SK-N-SH (cell line): ENCODE measurements around the gene ZMYND15. TPM values are rescaled to one million over a fixed set of nuclear protein-coding genes. Genes with fewer than 3 reads are reported as not detected.
A peak's percentile ranks its signal among the peaks of the same experiment; 100 is the strongest.

ENCODE experiments used
- CTCF ChIA-PET: fragments of 300-600, 350-600 bp; formaldehyde crosslinking; extraction: SDS; loops from one replicate; lab custom pipeline; 2021; lab: Yijun Ruan, JAX
- POLR2A ChIA-PET: fragments of 350-600 bp; sonication (Branson Sonifier 250); formaldehyde crosslinking; extraction: SDS; loops from one replicate; lab custom pipeline; 2020; ENCODE audit warnings: antibody characterized with exemption, inconsistent platforms; lab: Yijun Ruan, JAX
- DNase-seq: peaks from one replicate; pipeline ENCODE4 v3.0.0; 2012
- H2AFZ ChIP-seq: fragments of 200-600 bp; sonication (generic); 2 replicates; pipeline ENCODE4 v1.8.1; 2016; ENCODE audit warnings: antibody characterized with exemption, mild to moderate bottlenecking, low read depth
- H3F3A ChIP-seq: fragments of 200-600 bp; sonication (generic); replicated peaks from 2 replicates; pipeline ENCODE3; 2016; ENCODE audit warnings: antibody characterized with exemption, mild to moderate bottlenecking; ENCODE audit not compliant: insufficient read depth
- H3K27ac ChIP-seq, 2 experiments: fragments of 200-500 bp in 1 of 2; fragments of 200-600 bp in 1 of 2; sonication (Bioruptor generic) in 1 of 2; sonication (generic), shearing (Covaris generic) in 1 of 2; 2 replicates each; pipeline versions ENCODE4 v1.5.1 to v1.6.1; 2014 to 2016; ENCODE audit warnings: low read depth in 2 of 2, inconsistent platforms in 1 of 2, low read length in 1 of 2, mild to moderate bottlenecking in 1 of 2, mixed read lengths in 1 of 2
- H3K27me3 ChIP-seq: fragments of 200-600 bp; sonication (generic), shearing (Covaris generic); 2 replicates; pipeline ENCODE4 v1.6.1; 2016; ENCODE audit warnings: mixed run types; ENCODE audit not compliant: insufficient read depth
- H3K36me3 ChIP-seq, 2 experiments: fragments of 200-500 bp in 1 of 2; fragments of 200-600 bp in 1 of 2; sonication (Bioruptor generic) in 1 of 2; sonication (generic) in 1 of 2; replicated peaks in 1 of 2; 2 replicates each; pipeline versions ENCODE3 to v1.5.1; 2014 to 2016; ENCODE audit warnings: low read length in 1 of 2, mild to moderate bottlenecking in 1 of 2; ENCODE audit not compliant: insufficient read depth in 2 of 2, control insufficient read depth in 1 of 2
- H3K4me1 ChIP-seq, 2 experiments: fragments of 200-500 bp in 1 of 2; fragments of 200-600 bp in 1 of 2; sonication (Bioruptor generic) in 1 of 2; sonication (generic), shearing (Covaris generic) in 1 of 2; 2 replicates each; pipeline versions ENCODE4 v1.5.1 to v1.6.1; 2014 to 2016; ENCODE audit warnings: low read depth in 1 of 2, low read length in 1 of 2, mixed run types in 1 of 2; ENCODE audit not compliant: insufficient read depth in 2 of 2, control insufficient read depth in 1 of 2
- H3K4me2 ChIP-seq: fragments of 200-600 bp; sonication (generic), shearing (Covaris generic); 2 replicates; pipeline ENCODE4 v1.6.1; 2017; ENCODE audit warnings: mixed run types
- H3K4me3 ChIP-seq, 2 experiments: fragments of 200-500 bp in 1 of 2; fragments of 200-600 bp in 1 of 2; sonication (Bioruptor generic) in 1 of 2; sonication (generic), shearing (Covaris generic) in 1 of 2; 2 replicates each; pipeline versions ENCODE4 v1.5.1 to v1.8.1; 2014 to 2016; ENCODE audit warnings: low read depth in 2 of 2, inconsistent platforms in 1 of 2, low read length in 1 of 2, mild to moderate bottlenecking in 1 of 2, mixed read lengths in 1 of 2, moderate library complexity in 1 of 2
- H3K79me2 ChIP-seq: fragments of 200-600 bp; sonication (generic); 2 replicates; pipeline ENCODE4 v1.8.1; 2017; ENCODE audit warnings: mild to moderate bottlenecking; ENCODE audit not compliant: insufficient read depth
- H3K9ac ChIP-seq: fragments of 200-600 bp; sonication (generic); 2 replicates; pipeline ENCODE4 v1.6.1; 2017; ENCODE audit warnings: mixed run types
- H3K9me2 ChIP-seq: fragments of 200-600 bp; sonication (generic); 2 replicates; pipeline ENCODE4 v1.6.1; 2017; ENCODE audit warnings: mixed run types
- H3K9me3 ChIP-seq: fragments of 200-600 bp; sonication (generic); 2 replicates; pipeline ENCODE4 v1.6.1; 2017; ENCODE audit warnings: mixed run types, mild to moderate bottlenecking, moderate library complexity
- H4K20me1 ChIP-seq: fragments of 200-600 bp; sonication (generic); 2 replicates; pipeline ENCODE4 v1.6.1; 2017; ENCODE audit warnings: mild to moderate bottlenecking, mixed run types; ENCODE audit not compliant: insufficient read depth
- ELF1 ChIP-seq: IDR thresholded peaks from 2 replicates; pipeline ENCODE4 v1.4.0; 2012
- EP300 ChIP-seq, 2 experiments: IDR thresholded peaks; 2 replicates each; pipeline versions ENCODE4 v1.4.0 to v1.6.1; 2012; ENCODE audit warnings: borderline replicate concordance in 1 of 2, low read depth in 1 of 2, low read length in 1 of 2
- FOSL2 ChIP-seq: IDR thresholded peaks from 2 replicates; pipeline ENCODE4 v1.4.0; 2012; ENCODE audit warnings: low read depth, mild to moderate bottlenecking, moderate library complexity, borderline replicate concordance
- GATA2 ChIP-seq: sonication (generic); formaldehyde crosslinking; IDR thresholded peaks from 2 replicates; pipeline ENCODE4 v1.5.0; 2020; ENCODE audit warnings: mild to moderate bottlenecking, missing genetic modification reagents
- MEF2A ChIP-seq: IDR thresholded peaks from 2 replicates; pipeline ENCODE4 v1.4.0; 2012; ENCODE audit warnings: low read depth, borderline replicate concordance
- MXI1 ChIP-seq: IDR thresholded peaks from 2 replicates; pipeline ENCODE4 v1.6.1; 2012; ENCODE audit warnings: mild to moderate bottlenecking, low read depth, low read length, improper control_type of control experiment
- RFX5 ChIP-seq: IDR thresholded peaks from 2 replicates; pipeline ENCODE4 v1.6.1; 2012; ENCODE audit warnings: mild to moderate bottlenecking, improper control_type of control experiment, low read length
- SMC3 ChIP-seq: IDR thresholded peaks from 2 replicates; pipeline ENCODE4 v1.6.1; 2012; ENCODE audit warnings: low read depth, low read length, improper control_type of control experiment
- TAF1 ChIP-seq: IDR thresholded peaks from 2 replicates; pipeline ENCODE4 v1.6.1; 2012; ENCODE audit warnings: low read depth, mild to moderate bottlenecking, low read length, moderate library complexity, borderline replicate concordance
- TCF12 ChIP-seq: IDR thresholded peaks from 2 replicates; pipeline ENCODE4 v1.4.0; 2012
- YY1 ChIP-seq: IDR thresholded peaks from 2 replicates; pipeline ENCODE4 v1.4.0; 2012; ENCODE audit warnings: low read depth, mild to moderate bottlenecking
- WGBS: methylation state at CpG from one replicate; pipeline ENCODE4 v1.1.6; 2017; ENCODE audit warnings: low lambda C conversion rate; 5-methylcytosine and 5-hydroxymethylcytosine counted together
- polyA plus RNA-seq, 3 experiments: library from polyadenylated mRNA; depleted of rRNA; stranded (reverse); fragments of >200 nt; gene quantifications; 2 replicates each; pipeline ENCODE4 v1.2.3, GENCODE V29; 2012
- TF ChIP-seq, protein P1 (sequence below): fragments of 150-350 bp; IDR thresholded peaks from 2 replicates; pipeline ENCODE4 v1.6.1; 2017; ENCODE audit warnings: antibody characterized with exemption, low read length, low read depth, borderline replicate concordance
- TF ChIP-seq, protein P2 (sequence below): IDR thresholded peaks from 2 replicates; pipeline ENCODE4; 2012
- TF ChIP-seq, protein P3 (sequence below): fragments of 200-600 bp; sonication (generic); IDR thresholded peaks from 2 replicates; pipeline ENCODE4 v1.6.1; 2017; ENCODE audit warnings: antibody characterized with exemption, mild to moderate bottlenecking, moderate library complexity

The ZMYND15 gene
- polyA plus RNA-seq, 1 of the 3 experiments (the other 2 are of a cell fraction): 0.08 TPM

GRCh38 chr17:4788159-4788806, 48.6 kb downstream of the ZMYND15 start:
- DNase-seq: no peak
- peak overlapping the region; percentile 99 for H3K4me2 ChIP-seq
- H3K27ac ChIP-seq: no peak overlapping the region
- no peaks in the 10 kb centered on the region for H3K79me2 ChIP-seq
- ChIA-PET POLR2A (interaction anchor here (1.0 kb wide), 1 partner anchor 32 kb away, joined by 3 read pairs; no protein-coding TSS in a partner anchor), CTCF (interaction anchor here (1.1 to 10.5 kb wide), 9 partner anchors 9 to 122 kb away, joined by 3 to 235 read pairs (median 7); partner anchors contain the start of genes ARRB2, C17orf107, CHRNE and MED11)
- H4K20me1 ChIP-seq: no peaks in the 10 kb centered on the region
- no peak overlapping the region for H3K9ac ChIP-seq
- H3K4me3 ChIP-seq: no peak overlapping the region
- H3K9me3 ChIP-seq: no peaks in the 10 kb centered on the region
- H3K27me3 ChIP-seq: peaks cover 11% of the 10 kb centered on the region; the same call in 1 of the 2 replicates
- WGBS: 95% methylated on average over 14 of the region's 14 CpGs
- H3K36me3 ChIP-seq: no peaks in the 10 kb centered on the region
- H3K4me1 ChIP-seq: peaks cover 8 to 19% of the 10 kb centered on the region in 2 experiments; a peak in 2 of 4 replicates
- no peak overlapping the region for H2AFZ ChIP-seq
- TF ChIP-seq FOSL2 (no peak), TAF1 (no peak), RFX5 (no peak), MEF2A (no peak), SMC3 (no peak), MXI1 (no peak), GATA2 (CRISPR knock-in tag) (no peak), YY1 (no peak), TCF12 (no peak), ELF1 (no peak), EP300 (IDR thresholded peaks at IDR 0.05; ENCODE audit: borderline replicate concordance in 1 of 2, low read depth in 1 of 2, low read length in 1 of 2) (no peak)
- TF ChIP-seq, protein P1, sequence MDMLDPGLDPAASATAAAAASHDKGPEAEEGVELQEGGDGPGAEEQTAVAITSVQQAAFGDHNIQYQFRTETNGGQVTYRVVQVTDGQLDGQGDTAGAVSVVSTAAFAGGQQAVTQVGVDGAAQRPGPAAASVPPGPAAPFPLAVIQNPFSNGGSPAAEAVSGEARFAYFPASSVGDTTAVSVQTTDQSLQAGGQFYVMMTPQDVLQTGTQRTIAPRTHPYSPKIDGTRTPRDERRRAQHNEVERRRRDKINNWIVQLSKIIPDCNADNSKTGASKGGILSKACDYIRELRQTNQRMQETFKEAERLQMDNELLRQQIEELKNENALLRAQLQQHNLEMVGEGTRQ: no peak
- TF ChIP-seq, protein P2, sequence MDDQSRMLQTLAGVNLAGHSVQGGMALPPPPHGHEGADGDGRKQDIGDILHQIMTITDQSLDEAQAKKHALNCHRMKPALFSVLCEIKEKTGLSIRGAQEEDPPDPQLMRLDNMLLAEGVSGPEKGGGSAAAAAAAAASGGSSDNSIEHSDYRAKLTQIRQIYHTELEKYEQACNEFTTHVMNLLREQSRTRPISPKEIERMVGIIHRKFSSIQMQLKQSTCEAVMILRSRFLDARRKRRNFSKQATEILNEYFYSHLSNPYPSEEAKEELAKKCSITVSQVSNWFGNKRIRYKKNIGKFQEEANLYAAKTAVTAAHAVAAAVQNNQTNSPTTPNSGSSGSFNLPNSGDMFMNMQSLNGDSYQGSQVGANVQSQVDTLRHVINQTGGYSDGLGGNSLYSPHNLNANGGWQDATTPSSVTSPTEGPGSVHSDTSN: no peak
- TF ChIP-seq, protein P3, sequence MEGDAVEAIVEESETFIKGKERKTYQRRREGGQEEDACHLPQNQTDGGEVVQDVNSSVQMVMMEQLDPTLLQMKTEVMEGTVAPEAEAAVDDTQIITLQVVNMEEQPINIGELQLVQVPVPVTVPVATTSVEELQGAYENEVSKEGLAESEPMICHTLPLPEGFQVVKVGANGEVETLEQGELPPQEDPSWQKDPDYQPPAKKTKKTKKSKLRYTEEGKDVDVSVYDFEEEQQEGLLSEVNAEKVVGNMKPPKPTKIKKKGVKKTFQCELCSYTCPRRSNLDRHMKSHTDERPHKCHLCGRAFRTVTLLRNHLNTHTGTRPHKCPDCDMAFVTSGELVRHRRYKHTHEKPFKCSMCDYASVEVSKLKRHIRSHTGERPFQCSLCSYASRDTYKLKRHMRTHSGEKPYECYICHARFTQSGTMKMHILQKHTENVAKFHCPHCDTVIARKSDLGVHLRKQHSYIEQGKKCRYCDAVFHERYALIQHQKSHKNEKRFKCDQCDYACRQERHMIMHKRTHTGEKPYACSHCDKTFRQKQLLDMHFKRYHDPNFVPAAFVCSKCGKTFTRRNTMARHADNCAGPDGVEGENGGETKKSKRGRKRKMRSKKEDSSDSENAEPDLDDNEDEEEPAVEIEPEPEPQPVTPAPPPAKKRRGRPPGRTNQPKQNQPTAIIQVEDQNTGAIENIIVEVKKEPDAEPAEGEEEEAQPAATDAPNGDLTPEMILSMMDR: no peak
- no peaks in the 10 kb centered on the region for H3K9me2 ChIP-seq
- H3F3A ChIP-seq: peaks cover 5% of the 10 kb centered on the region
